Stimulated activated CD4-positive, alpha-beta T cell treated with anti-CD3 and anti-CD28 coated beads, TNF-alpha, amount 100 ng/mL, for 4 hours (primary cell): Measurements from ENCODE around the gene ITLN1.

Experiments
- DNase-seq, 3 experiments: peaks; one replicate each; pipeline ENCODE4 v3.0.0-alpha.2; 2020; ENCODE audit warnings: low read depth in 3 of 3

Gene ITLN1

GRCh38 chr1:160858097-160858496, 26.9 kb downstream of the ITLN1 start:
- DNase-seq: no peak

- DNase-seq: no peak
Measured at GRCh38 chr1:160855181-160855981, 29.6 kb downstream of the ITLN1 start.

- DNase-seq: no peak
Measured at GRCh38 chr1:160853754-160854153, 31.2 kb downstream of the ITLN1 start.

DNA sequence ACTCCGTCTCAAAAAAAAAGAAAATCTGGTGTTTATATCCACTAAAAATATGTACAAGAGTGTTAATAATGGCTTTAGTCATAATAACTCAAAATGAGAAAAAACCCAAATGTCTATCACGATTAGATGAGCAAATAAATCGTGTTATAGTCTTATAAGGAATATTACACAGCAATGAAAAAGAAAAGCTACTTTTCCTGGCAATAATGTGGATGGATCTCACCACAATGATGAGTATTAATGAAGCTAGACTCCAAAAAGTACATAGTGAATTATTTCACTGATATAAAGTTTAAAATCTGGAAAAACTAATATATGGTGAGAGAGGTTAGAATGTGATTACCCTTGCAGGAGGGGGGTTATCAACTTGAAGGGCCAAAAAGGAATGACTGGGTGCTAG, 32.0 kb downstream of the ITLN1 start:
- no peak for DNase-seq

GRCh38 chr1:160850993-160851392, 34.0 kb downstream of the ITLN1 start:
- DNase-seq: no peak

DNA sequence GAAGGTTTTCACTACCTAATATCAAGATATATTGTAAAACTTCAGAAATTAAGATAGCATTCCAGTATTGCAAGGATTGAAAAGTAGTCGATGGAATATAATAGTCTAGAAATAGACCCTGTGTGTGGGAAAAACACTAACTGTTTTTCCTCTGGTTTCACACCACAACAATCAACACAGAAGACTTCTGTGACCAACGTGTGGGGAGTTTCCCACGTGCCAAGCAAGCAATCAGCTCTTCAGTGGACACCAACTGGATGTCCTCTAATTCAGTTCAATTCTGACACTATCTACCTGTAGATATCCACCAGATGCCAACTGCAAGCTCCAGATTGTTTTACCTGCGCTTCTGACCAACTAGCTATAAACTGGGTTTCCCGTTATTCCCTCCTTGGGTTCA, 34.4 kb downstream of the ITLN1 start:
- DNase-seq: no peak

- no peak for DNase-seq
Measured at GRCh38 chr1:160846281-160846680, 38.7 kb downstream of the ITLN1 start.

DNA sequence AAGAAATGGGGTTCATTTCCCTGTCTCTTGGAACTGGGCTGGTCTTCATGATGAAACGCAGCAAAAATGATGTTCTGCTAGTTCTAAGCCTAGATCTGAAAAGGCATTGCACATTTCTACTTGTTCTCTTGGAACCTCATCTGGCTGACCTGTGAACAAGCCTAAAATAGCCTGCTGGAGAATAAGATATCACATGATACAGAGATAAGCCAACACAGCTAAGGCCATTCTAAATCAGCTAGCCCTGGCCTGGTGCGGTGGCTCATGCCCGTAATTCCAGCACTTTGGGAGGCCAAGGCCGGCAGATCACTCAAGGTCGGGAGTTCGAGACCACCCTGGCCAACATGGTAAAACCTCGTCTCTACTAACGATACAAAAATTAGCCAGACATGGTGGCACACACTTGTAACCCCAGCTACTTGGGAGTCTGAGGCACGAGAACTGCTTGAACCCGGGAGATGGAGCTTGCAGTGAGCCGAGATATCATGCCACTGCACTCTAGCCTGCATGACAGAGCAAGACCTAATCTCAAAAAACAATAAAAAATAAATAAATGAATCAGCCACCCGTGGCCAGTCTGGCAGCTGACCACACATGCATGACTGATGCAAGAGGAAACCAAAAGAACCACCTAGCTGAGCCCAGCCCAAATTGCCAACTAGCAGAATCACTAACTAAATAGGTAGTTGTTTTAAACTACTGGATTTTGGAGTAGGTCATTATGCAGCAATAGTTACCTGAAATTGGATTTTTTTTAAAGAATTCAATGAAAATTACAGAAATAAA, 40.3 kb downstream of the ITLN1 start:
- DNase-seq: no peak

GRCh38 chr1:160841079-160841478, 43.9 kb downstream of the ITLN1 start:
- DNase-seq: no peak

DNA sequence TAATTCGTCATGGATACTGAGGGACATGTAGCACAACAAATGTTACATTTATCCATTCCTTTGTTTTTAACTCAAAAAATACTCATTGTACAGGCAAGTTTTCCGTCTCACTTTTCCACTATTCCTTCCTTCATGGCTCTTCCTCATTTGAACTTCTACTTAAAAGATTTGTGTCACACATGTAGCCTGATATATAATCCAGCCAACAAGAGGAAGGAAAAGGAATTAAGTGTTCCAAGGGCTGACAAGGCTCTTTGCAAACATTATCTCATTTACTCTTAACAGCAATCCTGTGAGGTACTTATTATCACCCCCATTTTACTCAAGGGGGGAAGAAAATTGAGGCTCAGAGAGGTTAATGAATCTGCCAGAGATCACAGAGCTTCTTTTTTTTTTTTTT, 45.2 kb downstream of the ITLN1 start:
- no peak for DNase-seq

GRCh38 chr1:160838888-160839287, 46.1 kb downstream of the ITLN1 start:
- no peak for DNase-seq

DNA sequence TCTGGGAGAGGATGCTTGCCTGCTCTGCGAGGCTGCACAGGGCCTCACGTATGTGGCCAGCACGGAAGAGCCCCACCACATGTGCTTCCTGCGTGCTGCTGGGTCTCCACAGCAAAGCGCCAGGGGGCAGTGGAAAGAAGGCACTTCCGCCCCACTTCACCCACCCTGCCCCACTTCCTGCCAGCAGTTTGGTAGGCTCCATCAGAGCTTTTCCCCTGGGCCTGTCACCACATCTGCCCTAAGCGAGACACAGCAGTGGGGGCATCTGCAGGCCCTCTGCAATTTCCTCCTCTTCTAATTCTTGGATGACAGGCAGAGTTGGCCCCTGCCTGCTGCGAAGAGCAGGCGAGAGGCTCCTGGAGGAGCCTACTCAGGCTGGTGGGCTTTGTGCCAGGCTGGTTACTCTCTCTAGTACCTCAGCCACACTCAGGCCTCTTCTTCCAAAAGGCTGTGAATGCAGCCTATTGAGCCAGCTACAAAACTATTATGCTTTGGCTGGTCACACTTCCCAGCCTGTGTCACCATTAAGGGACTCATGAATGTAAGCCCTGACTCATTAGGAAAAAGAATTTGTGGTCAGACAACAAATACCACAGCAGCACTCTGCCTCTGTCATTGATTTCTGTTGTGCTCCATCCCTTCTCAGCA, 47.3 kb downstream of the ITLN1 start:
- DNase-seq: peak; percentile 29 to 65 (median 54)

GRCh38 chr1:160836981-160837557, 47.9 kb downstream of the ITLN1 start:
- DNase-seq: no peak

DNA sequence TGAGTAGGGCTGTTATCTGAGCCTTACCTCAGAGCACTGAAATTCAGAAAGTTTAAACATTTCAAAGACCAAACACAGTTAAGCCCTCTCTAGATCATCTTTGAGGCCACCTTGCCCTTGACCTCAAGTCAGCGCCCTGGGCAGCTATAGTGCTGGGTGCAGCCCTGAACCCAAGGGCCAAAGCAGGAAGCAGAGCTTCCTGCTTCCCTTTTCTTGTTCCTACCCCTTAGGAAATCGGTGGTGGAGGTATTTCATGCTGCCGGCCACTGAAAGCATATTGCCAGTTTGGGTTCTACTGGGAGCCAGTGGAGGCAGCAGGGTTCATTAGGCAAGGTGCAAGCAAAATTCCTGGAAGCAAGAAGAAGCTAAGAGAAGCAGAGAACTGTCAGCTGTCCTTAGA, 48.4 kb downstream of the ITLN1 start:
- DNase-seq: no peak

- no peak for DNase-seq
Measured at GRCh38 chr1:160835751-160836150, 49.2 kb downstream of the ITLN1 start.

GRCh38 chr1:160834945-160835565, 49.9 kb downstream of the ITLN1 start:
- DNase-seq: peak in 1 of 3 experiments; percentile 31

- DNase-seq: peak; percentile 56 to 68 (median 67)
Measured at GRCh38 chr1:160830321-160831153, 54.4 kb downstream of the ITLN1 start.

DNA sequence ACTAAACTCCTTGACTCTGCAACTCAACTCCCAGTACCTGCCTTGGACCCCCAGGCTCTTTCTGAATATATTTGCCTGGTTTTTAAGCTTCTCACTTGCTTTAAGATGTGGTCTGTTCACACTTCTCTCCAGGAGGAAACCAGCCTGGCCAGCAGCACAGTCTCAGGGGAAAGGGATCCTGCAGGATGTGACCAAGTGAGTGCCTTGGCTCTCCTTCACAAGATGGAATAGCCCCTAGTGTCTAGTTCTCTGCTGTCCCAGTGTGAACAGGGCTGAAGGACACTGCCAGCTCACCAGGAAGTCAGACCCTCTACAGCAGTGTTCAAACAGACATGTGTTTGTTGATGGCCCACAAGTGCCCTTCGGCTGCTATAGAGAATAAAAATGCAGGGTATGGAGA, 55.2 kb downstream of the ITLN1 start:
- DNase-seq: no peak

- no peak for DNase-seq
Measured at GRCh38 chr1:160827418-160827817, 57.6 kb downstream of the ITLN1 start.

- no peak for DNase-seq
Measured at GRCh38 chr1:160826546-160826945, 58.4 kb downstream of the ITLN1 start.
